Effector memory CD4-positive, alpha-beta T cell (primary cell): Measurements from ENCODE around the gene CLDN6.
A peak's percentile ranks its signal among the peaks of the same experiment; 100 is the strongest.

Experiments
- DNase-seq, 3 donors: peaks; one replicate each; pipeline ENCODE4 v3.0.0-alpha.2; 2020
- H3K27ac ChIP-seq: 2 replicates; pipeline ENCODE4 v1.7.0; 2013; ENCODE audit warnings: mild to moderate bottlenecking, low read length, moderate library complexity; ENCODE audit not compliant: insufficient read depth, poor library complexity, severe bottlenecking
- H3K27me3 ChIP-seq: replicated peaks from 2 replicates; pipeline ENCODE4 v1.7.0; 2013; ENCODE audit warnings: mild to moderate bottlenecking, low read length; ENCODE audit not compliant: insufficient read depth, control insufficient read depth, poor library complexity, severe bottlenecking
- H3K36me3 ChIP-seq: 2 replicates; pipeline ENCODE4 v1.7.0; 2013; ENCODE audit warnings: mild to moderate bottlenecking, low read length, moderate library complexity; ENCODE audit not compliant: control insufficient read depth, insufficient read depth
- H3K4me1 ChIP-seq: 2 replicates; pipeline ENCODE4 v1.7.0; 2013; ENCODE audit warnings: low read length, mild to moderate bottlenecking; ENCODE audit not compliant: control insufficient read depth, insufficient read depth, poor library complexity, severe bottlenecking
- H3K4me3 ChIP-seq: 2 replicates; pipeline ENCODE4 v1.7.0; 2013; ENCODE audit warnings: low read length, low read depth, mild to moderate bottlenecking; ENCODE audit not compliant: insufficient read depth, poor library complexity, severe bottlenecking
- H3K9me3 ChIP-seq: 2 replicates; pipeline ENCODE4 v1.7.0; 2013; ENCODE audit warnings: mild to moderate bottlenecking, low read length, moderate library complexity; ENCODE audit not compliant: control insufficient read depth

Gene CLDN6

GRCh38 chr16:2980227-2981176 is 37.5 kb downstream of the CLDN6 start, which contains the start of gene PKMYT1:
Gene PKMYT1, minus strand, starts transcription at chr16:2980446. Its CDS starts 789 bp downstream, at chr16:2979657.
- DNase-seq: peak; percentile 87 to 90 (median 89)
- Histone ChIP-seq H3K27me3 (no peaks in the 10 kb centered on the region), H3K27ac (peak within 1 kb of the TSS; percentile 83), H3K36me3 (no peaks in the 10 kb centered on the region), H3K9me3 (no peaks in the 10 kb centered on the region), H3K4me1 (peaks cover 12% of the 10 kb centered on the region), H3K4me3 (peak within 1 kb of the TSS; percentile 88)

DNA sequence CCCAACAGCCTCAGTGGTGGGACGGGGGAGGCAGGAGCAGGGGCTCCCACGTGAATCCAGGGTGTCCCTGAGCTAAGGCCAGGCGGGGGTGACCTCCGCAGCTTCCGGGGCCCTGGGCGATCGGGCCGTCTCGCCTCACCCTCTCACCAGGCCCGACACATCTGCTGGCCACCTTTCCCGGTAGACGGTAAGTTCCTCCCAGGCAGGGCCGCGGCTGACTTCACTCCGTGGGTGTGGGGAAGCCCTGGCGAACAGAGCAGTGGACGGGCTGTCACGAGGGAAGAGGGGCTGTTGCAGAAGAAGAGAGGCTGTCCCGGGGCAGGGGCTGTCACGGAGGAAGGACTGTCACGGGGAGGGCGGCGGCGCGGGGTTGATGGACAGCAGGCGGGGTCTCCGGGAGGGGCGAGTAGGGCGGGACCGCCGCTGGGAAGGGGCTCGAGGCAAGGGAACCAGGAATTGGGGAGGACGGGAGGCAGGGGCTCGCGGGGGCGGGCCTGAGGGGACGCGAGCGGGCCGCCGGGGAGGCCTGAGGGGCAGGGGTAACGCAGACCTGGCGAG is 38.2 kb downstream of the CLDN6 start:
- H3K4me1 ChIP-seq: peaks cover 12% of the 10 kb centered on the region
- H3K36me3 ChIP-seq: no peaks in the 10 kb centered on the region
- no peak for DNase-seq
- no peaks in the 10 kb centered on the region for H3K27me3 ChIP-seq
- peak overlapping the region; percentile 88 for H3K4me3 ChIP-seq
- H3K9me3 ChIP-seq: no peaks in the 10 kb centered on the region
- H3K27ac ChIP-seq: no peak overlapping the region

DNA sequence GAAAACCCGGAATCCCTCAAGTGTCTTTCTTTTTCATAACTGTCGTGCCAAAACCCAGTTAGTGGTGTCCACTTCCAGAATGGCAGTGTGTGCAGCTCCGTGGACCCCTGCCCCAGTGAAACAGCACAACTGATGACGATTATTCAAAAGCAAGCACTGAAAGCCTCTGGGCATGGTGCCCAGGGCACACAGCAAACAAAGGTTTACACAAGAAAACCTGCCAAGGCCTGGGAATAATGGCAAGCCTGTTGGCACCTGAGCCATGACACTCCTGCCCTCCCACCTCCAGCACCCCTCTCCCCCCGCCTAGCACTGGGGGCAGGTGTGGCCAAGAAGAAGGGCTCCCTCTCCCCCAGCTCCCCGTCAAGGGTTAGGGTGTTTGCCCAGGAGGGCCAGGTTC is 40.5 kb downstream of the CLDN6 start:
- H3K36me3 ChIP-seq: no peaks in the 10 kb centered on the region
- H3K4me1 ChIP-seq: peaks cover 7% of the 10 kb centered on the region

DNA sequence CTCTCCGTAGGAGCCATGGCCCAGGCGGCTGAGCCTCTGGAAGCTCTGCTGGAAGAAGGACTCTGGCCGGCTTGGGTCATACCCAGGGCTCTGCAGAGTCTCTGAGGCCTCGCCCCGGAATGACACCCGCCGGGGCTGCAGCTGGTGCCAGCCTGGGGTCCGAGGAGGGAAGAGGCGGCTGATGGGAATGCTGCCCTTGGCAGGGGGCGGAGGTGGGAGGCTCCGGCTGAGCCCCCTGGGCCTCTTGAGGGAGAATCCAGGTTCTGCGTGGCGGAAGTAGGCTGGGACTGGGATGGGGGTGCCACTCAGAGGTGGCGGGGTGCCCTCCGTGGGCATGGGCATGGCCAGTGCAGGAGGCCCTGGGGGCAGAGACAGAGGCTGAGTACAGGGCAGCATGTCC is 41.3 kb downstream of the CLDN6 start:
- H3K36me3 ChIP-seq: no peaks in the 10 kb centered on the region
- H3K27me3 ChIP-seq: no peaks in the 10 kb centered on the region
- no peak overlapping the region for H3K4me3 ChIP-seq
- no peak for DNase-seq
- peaks cover 7% of the 10 kb centered on the region for H3K4me1 ChIP-seq
- H3K9me3 ChIP-seq: no peaks in the 10 kb centered on the region
- no peak overlapping the region for H3K27ac ChIP-seq

More for the DNA sequence above, 40.5 kb downstream of the CLDN6 start:
- H3K27me3 ChIP-seq: no peaks in the 10 kb centered on the region
- H3K9me3 ChIP-seq: no peaks in the 10 kb centered on the region
- DNase-seq: no peak
- no peak overlapping the region for H3K27ac ChIP-seq
- H3K4me3 ChIP-seq: no peak overlapping the region

- no peak for DNase-seq
- no peak overlapping the region for H3K27ac ChIP-seq
- H3K9me3 ChIP-seq: no peaks in the 10 kb centered on the region
- no peaks in the 10 kb centered on the region for H3K36me3 ChIP-seq
- H3K4me1 ChIP-seq: peaks cover 7% of the 10 kb centered on the region
- H3K27me3 ChIP-seq: no peaks in the 10 kb centered on the region
- H3K4me3 ChIP-seq: no peak overlapping the region
Measured at GRCh38 chr16:2976201-2976600, 41.8 kb downstream of the CLDN6 start.

- Histone ChIP-seq H3K4me3 (no peak overlapping the region), H3K4me1 (peaks cover 7% of the 10 kb centered on the region), H3K9me3 (no peaks in the 10 kb centered on the region), H3K27me3 (no peaks in the 10 kb centered on the region), H3K27ac (no peak overlapping the region), H3K36me3 (no peaks in the 10 kb centered on the region)
- DNase-seq: no peak
Measured at GRCh38 chr16:2975161-2975795, 42.7 kb downstream of the CLDN6 start.

DNA sequence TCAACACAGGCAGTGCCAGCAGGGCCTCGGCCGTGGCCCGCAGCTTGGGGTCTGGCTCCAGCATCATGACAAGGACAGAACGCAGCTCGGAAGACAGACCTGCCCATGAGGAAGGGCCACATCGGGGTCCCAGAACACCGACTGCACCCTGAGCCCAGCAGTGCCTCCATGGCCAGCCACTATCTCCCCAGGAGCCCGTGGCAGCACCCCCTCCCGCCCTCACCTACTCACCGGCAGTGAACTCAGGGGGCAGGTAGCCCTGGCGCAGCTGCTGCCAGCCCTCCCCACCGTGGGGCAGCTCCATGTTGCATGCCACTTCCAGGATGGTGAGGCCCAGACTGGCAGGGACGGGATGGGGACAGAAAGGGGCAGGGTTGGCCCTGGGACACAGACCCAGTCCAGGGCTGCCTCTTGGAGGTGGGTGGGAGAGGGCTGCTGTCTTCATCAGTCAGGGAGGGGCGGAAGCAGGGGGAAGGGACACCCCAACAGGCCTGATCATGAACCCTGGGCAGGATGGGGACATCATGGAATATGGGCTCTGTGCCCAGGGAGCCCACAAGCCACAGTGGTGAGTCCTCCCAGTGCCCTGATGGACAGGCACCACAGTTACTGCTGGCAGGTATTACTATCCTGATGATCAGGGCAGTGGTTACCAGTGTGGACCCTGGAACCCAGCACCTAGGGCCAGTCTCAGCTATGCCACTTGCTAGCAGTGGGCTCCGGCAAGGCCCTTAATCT is 43.5 kb downstream of the CLDN6 start:
- Histone ChIP-seq H3K9me3 (no peaks in the 10 kb centered on the region), H3K27me3 (no peaks in the 10 kb centered on the region), H3K27ac (no peak overlapping the region), H3K4me3 (no peak overlapping the region), H3K36me3 (no peaks in the 10 kb centered on the region), H3K4me1 (peaks cover 1% of the 10 kb centered on the region)
- no peak for DNase-seq

GRCh38 chr16:2973605-2974318 is 44.2 kb downstream of the CLDN6 start:
- no peaks in the 10 kb centered on the region for H3K9me3 ChIP-seq
- no peak overlapping the region for H3K27ac ChIP-seq
- peaks cover 4% of the 10 kb centered on the region for H3K4me1 ChIP-seq
- peaks cover under 1% of the 10 kb centered on the region for H3K27me3 ChIP-seq
- DNase-seq: no peak
- no peaks in the 10 kb centered on the region for H3K36me3 ChIP-seq
- no peak overlapping the region for H3K4me3 ChIP-seq

DNA sequence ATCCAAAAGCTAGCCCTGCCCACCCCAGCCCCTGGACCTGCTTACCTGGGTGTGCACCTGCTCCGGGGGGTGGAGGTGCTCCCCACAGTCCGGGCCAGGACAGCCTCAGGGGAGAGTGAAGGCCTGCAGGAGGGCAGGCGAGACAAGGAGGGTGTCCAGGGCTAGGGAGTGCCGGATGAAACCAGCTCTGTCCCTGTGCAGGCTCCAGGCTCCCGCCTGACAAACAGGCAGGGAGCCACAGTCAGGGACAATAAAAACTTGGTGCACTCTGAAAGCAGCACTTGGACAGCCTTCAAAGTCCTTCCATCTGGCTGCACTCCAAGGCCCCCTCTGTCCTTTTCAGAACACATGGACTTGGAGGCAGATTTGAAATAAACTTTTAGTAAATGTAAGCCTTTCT is 44.9 kb downstream of the CLDN6 start:
- Histone ChIP-seq H3K27ac (no peak overlapping the region), H3K27me3 (peaks cover 7% of the 10 kb centered on the region), H3K4me1 (peaks cover 10% of the 10 kb centered on the region), H3K9me3 (no peaks in the 10 kb centered on the region), H3K36me3 (no peaks in the 10 kb centered on the region), H3K4me3 (no peak overlapping the region)
- no peak for DNase-seq
